Stimulated activated CD4-positive, alpha-beta T cell treated with anti-CD3 and anti-CD28 coated beads, Interleukin-12 subunit alpha, Interleukin-12 subunit beta, amount 100 ng/mL, for 4 hours (primary cell): ENCODE data around the gene FBXO24.

ENCODE experiments used
- DNase-seq: peaks from one replicate; pipeline ENCODE4 v3.0.0-alpha.2; 2020

FBXO24 gene

DNA sequence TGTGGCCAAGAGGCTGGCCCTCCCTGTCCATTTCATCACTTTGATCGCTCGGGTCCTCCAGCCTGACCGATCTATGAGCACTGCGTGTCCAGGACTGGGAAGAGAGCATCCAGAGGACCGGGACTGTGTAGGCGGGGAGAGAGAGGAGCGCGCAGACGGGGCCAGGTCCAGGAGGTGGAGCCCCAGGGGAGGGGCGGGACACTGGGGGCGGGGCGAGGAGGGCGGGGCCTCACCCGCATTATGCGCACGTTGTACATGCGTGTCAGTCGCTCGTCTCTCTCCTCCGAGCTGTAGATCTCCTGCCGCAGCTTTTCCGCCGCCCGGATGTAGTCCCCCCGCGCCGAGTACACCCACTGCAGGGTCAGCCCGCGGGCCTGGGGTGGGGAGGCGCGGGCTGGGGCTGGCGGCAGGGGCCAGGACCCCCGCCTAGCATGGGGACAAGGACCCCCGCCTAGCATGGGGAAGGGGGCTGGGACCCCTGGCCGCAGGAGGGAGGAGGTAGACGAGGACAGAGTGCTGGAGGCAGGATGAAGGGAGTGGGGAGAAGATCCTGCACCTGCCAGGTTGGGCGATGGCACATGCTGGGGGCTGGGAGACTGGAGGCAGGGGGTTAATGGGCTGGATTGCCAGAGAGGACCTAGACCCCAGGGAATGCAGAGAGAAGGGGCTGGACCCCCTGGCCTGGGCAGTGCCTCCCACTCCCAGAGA is 40.6 kb downstream of the FBXO24 start:
- peak; percentile 86 for DNase-seq

DNA sequence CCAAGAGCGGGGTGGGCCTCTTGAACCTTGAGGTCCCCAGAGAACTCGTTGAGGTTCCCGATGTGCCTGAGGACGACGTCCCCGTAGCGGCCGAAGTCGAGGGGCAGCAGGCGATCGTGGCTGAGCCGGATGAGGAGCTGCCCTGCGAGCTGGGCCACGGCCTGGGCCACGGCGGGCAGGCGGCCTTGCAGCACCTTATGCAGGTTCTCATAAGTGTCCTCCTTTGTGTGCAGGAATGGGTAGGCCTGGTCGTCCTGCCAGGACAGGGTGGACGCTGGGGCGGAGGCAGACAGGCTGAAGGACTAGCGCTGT is 41.1 kb downstream of the FBXO24 start:
- no peak for DNase-seq

DNA sequence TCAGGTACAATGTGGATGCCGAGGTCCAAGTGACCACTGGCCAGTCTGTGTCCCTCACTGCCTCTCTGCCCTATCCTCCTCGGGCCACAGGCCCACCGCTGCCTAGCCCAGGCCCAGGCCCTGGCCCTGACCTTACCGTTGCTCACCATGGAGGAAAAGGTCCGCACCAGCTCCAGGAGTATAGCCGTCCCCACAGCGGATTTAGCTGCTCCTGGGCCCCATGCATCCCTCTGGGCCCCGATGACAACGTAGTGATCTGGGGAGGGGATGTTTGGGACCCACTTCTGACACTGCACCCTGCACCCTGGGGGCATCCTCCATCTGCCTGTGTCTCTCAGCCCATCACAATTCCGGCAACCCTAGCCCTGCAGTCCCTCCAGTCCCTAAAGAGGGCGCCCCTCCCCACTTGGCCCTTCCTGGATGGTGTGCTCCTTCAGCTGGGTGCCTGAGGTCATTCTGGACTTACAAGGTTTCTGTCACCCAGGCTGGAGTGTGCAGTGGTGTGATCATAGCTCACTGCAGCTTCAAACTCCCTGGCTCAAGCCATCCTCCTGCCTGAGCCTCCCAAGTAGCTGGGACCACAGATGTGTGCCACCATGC is 43.1 kb downstream of the FBXO24 start:
- DNase-seq = no peak

DNA sequence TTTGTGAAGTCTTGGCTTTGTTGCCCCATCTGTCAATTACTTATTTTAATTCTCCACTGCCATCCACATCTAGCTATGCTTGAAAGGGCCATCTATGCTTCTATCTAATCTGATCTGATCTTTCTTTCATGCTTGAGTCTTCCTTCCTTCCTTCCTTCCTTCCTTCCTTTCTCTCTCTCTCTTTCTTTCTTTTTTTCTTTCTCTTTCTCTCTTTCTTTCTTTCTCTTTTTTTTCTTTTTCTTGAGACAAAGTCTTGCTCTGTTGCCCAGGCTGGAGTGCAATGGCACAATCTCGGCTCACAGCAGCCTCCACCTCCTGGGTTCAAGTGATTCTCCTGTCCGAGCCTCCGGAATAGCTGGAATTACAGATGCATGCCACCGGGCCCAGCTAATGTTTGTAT is 43.9 kb downstream of the FBXO24 start:
- no peak for DNase-seq

DNA sequence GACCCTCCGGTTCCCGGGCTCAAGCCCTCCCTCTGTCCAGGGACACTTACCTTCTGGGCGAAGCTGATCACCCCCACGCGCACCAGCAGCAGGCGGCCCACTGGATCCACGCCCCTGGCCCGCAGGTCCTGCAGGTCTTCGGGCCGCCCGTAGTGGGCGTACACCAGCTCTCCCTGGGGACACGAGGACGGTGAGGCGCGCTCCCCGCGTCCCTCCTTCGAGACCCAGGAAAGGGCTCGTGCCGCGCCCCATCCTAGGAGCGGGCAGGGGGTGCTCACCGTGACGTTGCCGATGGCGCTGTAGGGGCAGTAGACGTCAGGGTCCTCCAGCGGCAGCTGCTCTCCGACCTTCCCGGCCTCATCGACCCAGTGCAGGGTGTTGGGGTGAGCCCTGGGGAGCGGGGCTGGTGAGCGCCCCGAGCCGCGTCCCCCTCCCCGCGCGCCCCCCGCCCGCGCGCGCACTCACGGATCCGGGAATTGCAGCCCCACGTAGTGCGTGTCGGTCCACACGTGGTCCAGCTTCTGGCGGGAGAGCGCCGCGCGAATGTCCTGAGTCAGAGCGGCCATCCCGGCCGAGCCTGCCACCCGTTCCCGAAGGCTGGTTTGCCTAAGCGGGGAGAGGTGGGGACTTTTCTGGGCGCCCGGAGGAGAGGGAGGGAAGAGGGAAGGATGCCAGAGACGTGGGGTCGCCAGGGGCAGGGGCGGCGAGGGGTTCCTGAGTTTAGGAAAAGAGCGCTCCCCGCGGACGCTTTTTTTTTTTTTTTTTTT is 47.0 kb downstream of the FBXO24 start:
- peak; percentile 61 for DNase-seq

DNA sequence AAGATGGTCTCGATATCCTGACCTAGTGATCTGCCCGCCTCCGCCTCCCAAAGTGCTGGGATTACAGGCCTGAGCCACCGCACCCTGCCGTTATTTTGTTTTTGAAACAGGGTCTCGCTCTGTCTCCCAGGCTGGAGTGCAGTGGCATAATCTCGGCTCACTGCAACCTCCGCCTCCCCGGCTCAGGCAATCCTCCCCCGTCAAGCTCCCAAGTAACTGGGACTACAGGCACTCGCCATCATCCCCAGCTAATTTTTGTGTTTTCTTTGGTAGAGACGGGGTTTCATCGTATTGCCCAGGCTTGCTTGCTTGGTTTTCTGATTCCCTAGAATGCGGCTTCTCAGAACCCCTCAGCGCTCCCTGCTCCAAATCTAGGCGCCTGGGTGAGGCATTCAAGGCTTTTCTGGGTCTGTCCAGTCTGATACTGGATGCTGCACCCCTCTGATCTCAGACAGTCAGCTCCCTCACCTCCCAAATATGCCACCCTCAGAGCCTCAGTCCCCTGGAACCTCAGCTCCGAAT is 53.9 kb downstream of the FBXO24 start:
- no peak for DNase-seq

DNA sequence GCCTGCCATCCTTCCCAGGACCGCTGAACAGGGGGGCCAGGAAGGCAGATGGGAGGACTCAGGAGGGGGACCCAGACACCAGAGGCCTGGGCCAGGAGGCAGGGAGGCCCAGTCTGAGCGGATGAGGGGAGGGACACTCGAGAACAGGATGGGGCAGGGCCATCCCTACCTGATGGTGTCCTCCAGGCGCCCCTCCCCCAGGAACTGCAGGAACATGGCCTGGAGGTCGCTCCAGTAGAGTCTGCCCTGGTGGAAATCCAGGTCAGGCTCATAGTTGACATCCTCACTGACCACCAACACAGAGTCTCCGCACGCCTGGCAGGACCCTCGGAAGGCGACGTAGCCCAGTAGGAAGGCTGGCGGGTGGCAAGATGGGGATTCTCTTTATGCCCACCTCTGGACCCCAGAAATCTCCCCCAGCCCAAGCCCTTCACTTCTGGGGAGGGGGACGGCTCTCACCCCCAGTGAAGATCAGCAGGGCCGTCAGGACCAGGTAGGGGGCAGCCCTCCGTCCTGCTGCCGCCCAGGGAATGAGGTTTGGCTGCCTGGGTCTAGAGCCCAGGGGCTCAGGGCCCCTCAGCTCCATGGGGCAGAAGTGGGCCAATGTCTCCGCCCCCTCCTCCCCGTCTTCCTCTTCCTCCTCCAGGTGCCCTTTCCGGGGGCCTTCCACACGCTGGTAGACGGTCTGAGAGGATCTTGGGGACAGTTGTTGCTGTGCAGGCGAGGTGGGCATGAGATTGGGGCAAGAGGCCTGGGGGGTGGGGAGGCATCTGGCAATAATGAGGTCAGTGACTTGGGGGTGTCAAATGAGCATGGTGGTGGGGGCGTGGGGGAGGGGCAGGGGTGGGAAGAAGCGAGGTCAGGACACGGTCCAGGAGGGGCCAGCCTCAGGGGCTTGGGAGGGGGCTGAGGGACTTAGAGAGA is 54.7 kb downstream of the FBXO24 start:
- no peak for DNase-seq

DNA sequence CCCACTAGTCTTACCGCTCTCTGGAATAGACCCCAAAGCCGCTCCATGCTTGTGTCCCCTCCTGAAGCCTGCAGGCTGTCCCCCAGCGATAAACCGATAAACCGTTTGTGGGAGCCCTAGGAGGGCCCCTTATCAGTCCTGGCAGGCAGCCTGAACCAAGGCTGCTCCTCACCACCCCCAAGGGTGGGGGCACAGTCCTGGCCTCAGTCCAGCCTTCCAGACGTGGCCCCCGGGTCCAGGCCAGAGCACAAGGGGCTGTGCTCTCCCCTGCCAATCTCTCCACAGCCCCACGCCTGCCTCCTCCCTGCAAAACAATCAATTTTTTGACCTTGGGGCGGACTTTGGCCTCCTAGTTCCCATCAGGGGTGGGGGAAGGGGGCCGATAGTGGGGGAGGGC is 55.3 kb downstream of the FBXO24 start, which contains the start of gene TFR2:
TFR2 (minus strand) TSS at position 90 of the 397 bp plus-strand sequence; CDS start at position 47, 43 bp downstream.
- DNase-seq = no peak

DNA sequence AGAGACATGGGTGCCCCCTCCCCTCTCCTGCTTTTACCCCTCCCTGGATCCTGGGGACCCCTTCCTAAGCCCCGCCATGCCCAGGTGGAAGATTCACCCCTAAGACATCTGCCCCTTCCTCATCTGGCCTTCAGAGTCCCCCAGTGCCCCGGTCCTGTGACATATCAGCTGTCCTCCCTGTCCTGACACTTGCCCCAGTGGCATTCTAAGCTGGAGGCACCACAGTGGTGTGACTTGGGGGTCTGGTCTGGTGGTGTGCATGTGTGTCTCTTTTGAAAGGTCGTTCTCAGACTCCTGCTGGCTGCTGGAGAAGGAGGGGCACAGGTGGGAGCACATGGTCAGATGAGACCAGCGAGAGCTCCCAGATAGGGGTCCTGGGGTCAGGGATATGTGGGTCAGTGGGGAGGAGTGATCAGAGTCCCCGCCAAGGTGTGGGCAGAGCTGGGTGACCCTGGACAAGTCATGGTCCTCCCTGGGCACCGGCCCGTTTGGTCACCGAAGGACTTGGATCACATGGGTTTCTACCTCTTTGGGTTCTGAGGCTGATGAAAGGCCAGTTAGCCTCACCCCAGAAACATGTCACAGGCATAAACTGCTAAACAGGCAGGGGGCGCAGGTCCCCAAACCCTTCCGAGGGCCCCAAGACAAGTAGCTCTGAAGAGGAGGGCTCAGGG is 55.9 kb downstream of the FBXO24 start:
- no peak for DNase-seq

DNA sequence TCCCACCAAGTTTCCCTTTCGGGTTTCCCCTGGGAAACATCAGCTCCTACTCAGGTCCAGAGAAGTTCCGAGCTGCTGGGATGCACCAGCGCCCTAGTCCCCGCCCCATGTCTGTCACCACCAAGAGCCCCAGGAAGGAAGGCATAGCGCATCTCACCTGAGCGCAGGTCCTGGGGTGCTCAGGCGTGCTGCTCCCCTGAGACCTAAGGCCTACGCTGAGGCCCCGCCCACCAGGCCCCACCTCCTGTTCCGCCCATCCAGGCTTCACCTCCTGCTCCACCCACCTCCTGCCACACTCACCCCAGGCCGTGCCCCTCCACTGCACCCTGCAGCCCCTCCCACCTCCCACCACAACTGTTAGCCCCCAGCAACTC is 56.4 kb downstream of the FBXO24 start:
- peak; percentile 16 for DNase-seq

DNA sequence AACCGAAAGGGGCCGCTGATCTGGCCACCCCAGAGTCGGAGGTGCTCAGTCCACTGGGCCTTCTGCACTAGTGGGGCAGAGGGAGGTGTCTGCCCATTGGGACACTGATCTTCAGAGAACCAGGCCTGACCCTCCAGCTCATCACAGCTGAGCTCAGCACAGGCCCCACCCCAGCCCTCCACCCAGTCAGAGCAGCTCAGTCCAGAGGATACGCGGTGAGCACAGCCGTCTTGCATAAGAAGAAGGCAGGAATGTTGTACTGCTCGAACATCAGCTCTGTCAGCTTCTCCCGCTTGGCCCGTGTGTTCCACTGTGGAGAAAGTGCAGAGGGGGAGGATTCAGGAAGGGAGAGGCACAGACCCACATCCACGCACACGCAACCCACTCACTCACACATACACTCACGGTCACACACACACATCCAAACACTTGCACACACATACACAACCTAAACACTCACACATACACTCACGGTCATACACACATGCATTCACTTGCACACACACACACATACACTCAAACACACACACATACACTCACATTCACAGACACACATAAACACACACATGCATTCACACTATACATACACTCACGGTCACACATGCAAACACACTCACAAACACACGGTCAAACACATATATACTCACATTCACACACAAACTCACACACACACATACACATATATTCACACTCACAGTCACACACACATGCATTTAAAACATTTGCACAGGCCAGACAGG is 63.9 kb downstream of the FBXO24 start:
- DNase-seq = no peak
